HEK293 (cell line): Measurements from ENCODE around the gene TNP2.

Experiments
- CTCF ChIA-PET: fragments of 350-600 bp; formaldehyde crosslinking; extraction: SDS; loops from one replicate; lab custom pipeline; 2021; ENCODE audit warnings: antibody characterized with exemption; lab: Yijun Ruan, JAX
- POLR2A ChIA-PET: fragments of 300-600 bp; formaldehyde crosslinking; extraction: SDS; loops from one replicate; lab custom pipeline; 2020; ENCODE audit warnings: antibody characterized with exemption, inconsistent platforms; lab: Yijun Ruan, JAX
- H3K27ac ChIP-seq: fragments of 200-500 bp; sonication (Bioruptor generic); 2 replicates; pipeline ENCODE4 v1.5.1; 2014; ENCODE audit warnings: low read depth, low read length, control low read depth, inconsistent platforms; ENCODE audit errors: extremely low read depth
- H3K36me3 ChIP-seq, 2 experiments: fragments of 200-500 bp in 1 of 2; sonication (Bioruptor generic) in 1 of 2; 1 replicate in 1 of 2; 2 replicates in 1 of 2; pipeline ENCODE4 v1.5.1; 2014 to 2017; ENCODE audit warnings: inconsistent platforms in 2 of 2, low read length in 2 of 2; ENCODE audit not compliant: control insufficient read depth in 2 of 2, insufficient read depth in 1 of 2
- H3K4me1 ChIP-seq: fragments of 200-500 bp; sonication (Bioruptor generic); 2 replicates; pipeline ENCODE4 v1.5.1; 2014; ENCODE audit warnings: mild to moderate bottlenecking, low read length, inconsistent platforms; ENCODE audit not compliant: control insufficient read depth, insufficient read depth
- H3K4me3 ChIP-seq: 2 replicates; pipeline ENCODE4 v1.5.1; 2011; ENCODE audit warnings: low read depth, mild to moderate bottlenecking, control low read depth, low read length, moderate library complexity
- H3K9me3 ChIP-seq: fragments of 200-500 bp; sonication (Bioruptor generic); 2 replicates; pipeline ENCODE4 v1.5.1; 2014; ENCODE audit warnings: low read depth, low read length, inconsistent platforms; ENCODE audit not compliant: control insufficient read depth, insufficient read depth
- GLI4 ChIP-seq: fragments of 450-650 bp; formaldehyde crosslinking; IDR thresholded peaks from 2 replicates; pipeline ENCODE4 v1.5.1; 2016; ENCODE audit warnings: missing biosample characterization, missing genetic modification characterization
- RBAK ChIP-seq: fragments of 450-650 bp; formaldehyde crosslinking; IDR thresholded peaks from 2 replicates; pipeline ENCODE4 v1.5.1; 2016; ENCODE audit warnings: missing biosample characterization, missing genetic modification characterization
- REST ChIP-seq: fragments of 450-650 bp; formaldehyde crosslinking; IDR thresholded peaks from 2 replicates; pipeline ENCODE4 v1.5.1; 2016; ENCODE audit warnings: missing biosample characterization, missing genetic modification characterization
- SP3 ChIP-seq: fragments of 450-650 bp; formaldehyde crosslinking; IDR thresholded peaks from 2 replicates; pipeline ENCODE4 v1.5.1; 2016; ENCODE audit warnings: missing biosample characterization, missing genetic modification characterization
- WT1 ChIP-seq: fragments of 450-650 bp; formaldehyde crosslinking; IDR thresholded peaks from 2 replicates; pipeline ENCODE4 v1.5.1; 2016; ENCODE audit warnings: missing biosample characterization, missing genetic modification characterization
- ZBTB21 ChIP-seq: fragments of 450-650 bp; formaldehyde crosslinking; IDR thresholded peaks from 2 replicates; pipeline ENCODE4 v1.5.1; 2017; ENCODE audit warnings: missing biosample characterization, missing genetic modification characterization
- ZFP3 ChIP-seq: fragments of 450-650 bp; formaldehyde crosslinking; IDR thresholded peaks from 2 replicates; pipeline ENCODE4 v1.5.1; 2016; ENCODE audit warnings: low read depth, missing biosample characterization, missing genetic modification characterization
- ZFP69B ChIP-seq: fragments of 450-650 bp; formaldehyde crosslinking; IDR thresholded peaks from 2 replicates; pipeline ENCODE4 v1.5.1; 2016; ENCODE audit warnings: missing biosample characterization, missing genetic modification characterization
- ZNF140 ChIP-seq: fragments of 450-650 bp; formaldehyde crosslinking; IDR thresholded peaks from 2 replicates; pipeline ENCODE4 v1.5.1; 2016; ENCODE audit warnings: missing biosample characterization, missing genetic modification characterization
- ZNF146 ChIP-seq: fragments of 450-650 bp; formaldehyde crosslinking; IDR thresholded peaks from 2 replicates; pipeline ENCODE4 v1.5.1; 2016; ENCODE audit warnings: missing biosample characterization, missing genetic modification characterization
- ZNF169 ChIP-seq: fragments of 450-650 bp; formaldehyde crosslinking; IDR thresholded peaks from 2 replicates; pipeline ENCODE4 v1.5.1; 2016; ENCODE audit warnings: missing biosample characterization, missing genetic modification characterization
- ZNF184 ChIP-seq: fragments of 450-650 bp; IDR thresholded peaks from 2 replicates; pipeline ENCODE4 v1.5.1; 2018; ENCODE audit warnings: missing biosample characterization, mild to moderate bottlenecking, missing genetic modification characterization
- ZNF24 ChIP-seq: fragments of 450-650 bp; formaldehyde crosslinking; IDR thresholded peaks from 2 replicates; pipeline ENCODE4 v1.5.1; 2016; ENCODE audit warnings: missing biosample characterization, missing genetic modification characterization
- ZNF354C ChIP-seq: fragments of 450-650 bp; formaldehyde crosslinking; IDR thresholded peaks from 2 replicates; pipeline ENCODE4 v1.5.1; 2016; ENCODE audit warnings: missing biosample characterization, missing genetic modification characterization, low read depth, borderline replicate concordance
- ZNF560 ChIP-seq: fragments of 450-650 bp; formaldehyde crosslinking; IDR thresholded peaks from 2 replicates; pipeline ENCODE4 v1.5.1; 2017; ENCODE audit warnings: missing biosample characterization, missing genetic modification characterization, borderline replicate concordance
- ZNF585B ChIP-seq: fragments of 450-650 bp; formaldehyde crosslinking; IDR thresholded peaks from 2 replicates; pipeline ENCODE4 v1.5.1; 2016; ENCODE audit warnings: missing biosample characterization, missing genetic modification characterization
- ZNF623 ChIP-seq: fragments of 450-650 bp; formaldehyde crosslinking; IDR thresholded peaks from 2 replicates; pipeline ENCODE4 v1.5.1; 2016; ENCODE audit warnings: missing biosample characterization, missing genetic modification characterization
- ZNF624 ChIP-seq: fragments of 450-650 bp; formaldehyde crosslinking; IDR thresholded peaks from 2 replicates; pipeline ENCODE4 v1.5.1; 2017; ENCODE audit warnings: missing biosample characterization, missing genetic modification characterization
- ZNF768 ChIP-seq: fragments of 450-650 bp; formaldehyde crosslinking; IDR thresholded peaks from 2 replicates; pipeline ENCODE4 v1.5.1; 2018; ENCODE audit warnings: missing biosample characterization, mild to moderate bottlenecking, missing genetic modification characterization
- ZNF777 ChIP-seq: fragments of 450-650 bp; formaldehyde crosslinking; IDR thresholded peaks from 2 replicates; pipeline ENCODE4 v1.5.1; 2017; ENCODE audit warnings: missing biosample characterization, missing genetic modification characterization, borderline replicate concordance
- ZNF837 ChIP-seq: fragments of 450-650 bp; formaldehyde crosslinking; IDR thresholded peaks from 2 replicates; pipeline ENCODE4 v1.5.1; 2016; ENCODE audit warnings: missing biosample characterization, missing genetic modification characterization
- ZSCAN23 ChIP-seq: fragments of 450-650 bp; formaldehyde crosslinking; IDR thresholded peaks from 2 replicates; pipeline ENCODE4 v1.5.1; 2016; ENCODE audit warnings: missing biosample characterization, missing genetic modification characterization
- TF ChIP-seq, protein P1 (sequence below): fragments of 450-650 bp; formaldehyde crosslinking; IDR thresholded peaks from 2 replicates; pipeline ENCODE4 v1.5.1; 2017; ENCODE audit warnings: missing biosample characterization, missing genetic modification characterization

Gene TNP2

GRCh38 chr16:11296706-11297491 lies 27.8 kb upstream of the TNP2 start (continued):
- TF ChIP-seq ZNF184 (tag by site-specific recombination) = no peak
- no peak for TF ChIP-seq GLI4 (tag by site-specific recombination)
- TF ChIP-seq, protein P1, sequence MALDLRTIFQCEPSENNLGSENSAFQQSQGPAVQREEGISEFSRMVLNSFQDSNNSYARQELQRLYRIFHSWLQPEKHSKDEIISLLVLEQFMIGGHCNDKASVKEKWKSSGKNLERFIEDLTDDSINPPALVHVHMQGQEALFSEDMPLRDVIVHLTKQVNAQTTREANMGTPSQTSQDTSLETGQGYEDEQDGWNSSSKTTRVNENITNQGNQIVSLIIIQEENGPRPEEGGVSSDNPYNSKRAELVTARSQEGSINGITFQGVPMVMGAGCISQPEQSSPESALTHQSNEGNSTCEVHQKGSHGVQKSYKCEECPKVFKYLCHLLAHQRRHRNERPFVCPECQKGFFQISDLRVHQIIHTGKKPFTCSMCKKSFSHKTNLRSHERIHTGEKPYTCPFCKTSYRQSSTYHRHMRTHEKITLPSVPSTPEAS (tag by site-specific recombination) = no peak
- no peak for TF ChIP-seq SP3

GRCh38 chr16:11296351-11296705 lies 27.2 kb upstream of the TNP2 start:
- CTCF ChIA-PET = no interaction called here

GRCh38 chr16:11295672-11296071 lies 26.5 kb upstream of the TNP2 start:
- Histone ChIP-seq H3K36me3 (no peaks in the 10 kb centered on the region), H3K4me3 (no peak overlapping the region), H3K4me1 (no peaks in the 10 kb centered on the region; the same call in 1 of the 2 replicates), H3K9me3 (no peaks in the 10 kb centered on the region), H3K27ac (no peak overlapping the region)
- POLR2A ChIA-PET = no interaction called here
- CTCF ChIA-PET = no interaction called here
- TF ChIP-seq REST (no peak), ZNF585B (no peak), ZNF777 (tag by site-specific recombination) (no peak), ZNF768 (tag by site-specific recombination) (no peak)

More at GRCh38 chr16:11296351-11296705, 27.2 kb upstream of the TNP2 start:
- H3K36me3 ChIP-seq = no peaks in the 10 kb centered on the region
- no peak overlapping the region for H3K4me3 ChIP-seq
- POLR2A ChIA-PET = interaction anchor here (2.4 kb wide), 1 partner anchor 40 kb away, joined by 8 read pairs; the partner anchor contains the start of gene SOCS1
- H3K9me3 ChIP-seq = no peaks in the 10 kb centered on the region
- H3K4me1 ChIP-seq = no peaks in the 10 kb centered on the region; the same call in 1 of the 2 replicates
- no peak overlapping the region for H3K27ac ChIP-seq
- TF ChIP-seq ZBTB21 (tag by site-specific recombination) (no peak), ZFP3 (peak; percentile 93)

GRCh38 chr16:11292076-11292748 lies 23.1 kb upstream of the TNP2 start:
- no peaks in the 10 kb centered on the region for H3K36me3 ChIP-seq
- H3K4me1 ChIP-seq = no peaks in the 10 kb centered on the region; the same call in 1 of the 2 replicates
- TF ChIP-seq WT1 (tag by site-specific recombination) (no peak), ZSCAN23 (tag by site-specific recombination) (no peak), ZNF146 (no peak), ZNF140 (tag by site-specific recombination) (no peak), ZNF623 (tag by site-specific recombination) (no peak), ZNF354C (no peak), RBAK (tag by site-specific recombination) (no peak), ZNF169 (tag by site-specific recombination) (no peak), ZNF624 (no peak), ZNF560 (no peak), ZNF837 (tag by site-specific recombination) (no peak), ZFP69B (tag by site-specific recombination) (no peak), ZNF24 (tag by site-specific recombination) (no peak)
- H3K27ac ChIP-seq = no peak overlapping the region
- H3K9me3 ChIP-seq = no peaks in the 10 kb centered on the region
- ChIA-PET POLR2A (no interaction called here), CTCF (interaction anchor here (0.7 to 1.0 kb wide), 2 partner anchors 18 to 245 kb away, joined by 3 read pairs; no protein-coding TSS in a partner anchor)
- no peak overlapping the region for H3K4me3 ChIP-seq
